ENCODE results near the gene ZNF316.

ZNF316 gene

GRCh38 chr7:6680146-6680545 is 43.0 kb downstream of the ZNF316 start:
- no peaks in the 10 kb centered on the region for H3K27me3 Mint-ChIP-seq (ENCODE audit: low read depth)
- H3K4me1 Mint-ChIP-seq: no peaks in the 10 kb centered on the region
- peaks cover 38% of the 10 kb centered on the region for H3K36me3 Mint-ChIP-seq (ENCODE audit: low read depth)
- TF ChIP-seq CTCF (IDR thresholded peaks at IDR 0.05; ENCODE audit: unreplicated experiment in 3 of 3): no peak
- H3K27ac Mint-ChIP-seq: no peak overlapping the region
- no peak overlapping the region for H3K4me3 Mint-ChIP-seq
- H3K9me3 Mint-ChIP-seq: peaks cover 81% of the 10 kb centered on the region

- TF ChIP-seq CTCF (IDR thresholded peaks at IDR 0.05; ENCODE audit: unreplicated experiment in 3 of 3): no peak
- Mint-ChIP-seq H3K4me1 (no peaks in the 10 kb centered on the region), H3K9me3 (peaks cover 74% of the 10 kb centered on the region), H3K4me3 (no peak overlapping the region), H3K27ac (no peak overlapping the region), H3K27me3 (ENCODE audit: low read depth) (peaks cover 7% of the 10 kb centered on the region), H3K36me3 (ENCODE audit: low read depth) (no peaks in the 10 kb centered on the region)
Measured at GRCh38 chr7:6691103-6691502, 54.0 kb downstream of the ZNF316 start.

- Mint-ChIP-seq H3K4me1 (no peaks in the 10 kb centered on the region), H3K9me3 (peaks cover 68% of the 10 kb centered on the region), H3K4me3 (no peak overlapping the region), H3K27ac (no peak overlapping the region), H3K36me3 (ENCODE audit: low read depth) (no peaks in the 10 kb centered on the region), H3K27me3 (ENCODE audit: low read depth) (peaks cover 7% of the 10 kb centered on the region)
- TF ChIP-seq CTCF (IDR thresholded peaks at IDR 0.05; ENCODE audit: unreplicated experiment in 3 of 3): no peak
Measured at GRCh38 chr7:6691609-6692106, 54.5 kb downstream of the ZNF316 start.

GRCh38 chr7:6700793-6701192 is 63.7 kb downstream of the ZNF316 start:
- peaks cover 3% of the 10 kb centered on the region for H3K27me3 Mint-ChIP-seq (ENCODE audit: low read depth)
- H3K27ac Mint-ChIP-seq: no peak overlapping the region
- no peak for TF ChIP-seq CTCF (IDR thresholded peaks at IDR 0.05; ENCODE audit: unreplicated experiment in 3 of 3)
- H3K9me3 Mint-ChIP-seq: peaks cover 55% of the 10 kb centered on the region
- H3K4me3 Mint-ChIP-seq: peak overlapping the region in 1 of 3 experiments; percentile 7
- no peaks in the 10 kb centered on the region for H3K36me3 Mint-ChIP-seq (ENCODE audit: low read depth)
- peaks cover 7% of the 10 kb centered on the region for H3K4me1 Mint-ChIP-seq

GRCh38 chr7:6701860-6702259 is 64.7 kb downstream of the ZNF316 start:
- no peak for TF ChIP-seq CTCF (IDR thresholded peaks at IDR 0.05; ENCODE audit: unreplicated experiment in 3 of 3)
- H3K4me3 Mint-ChIP-seq: peak overlapping the region; percentile 5 to 35 (median 20)
- peaks cover 7% of the 10 kb centered on the region for H3K4me1 Mint-ChIP-seq
- H3K36me3 Mint-ChIP-seq (ENCODE audit: low read depth): peaks cover under 1% of the 10 kb centered on the region
- peak overlapping the region in 1 of 3 experiments; percentile 34 for H3K27ac Mint-ChIP-seq
- H3K27me3 Mint-ChIP-seq (ENCODE audit: low read depth): peaks cover 3% of the 10 kb centered on the region
- peaks cover 56% of the 10 kb centered on the region for H3K9me3 Mint-ChIP-seq

Measured in nephron (organoid).